Endothelial cell of umbilical vein (primary cell): ENCODE measurements around the gene ADI1. TPM values are rescaled to one million over a fixed set of nuclear protein-coding genes. Genes with fewer than 3 reads are reported as not detected.
A peak's percentile ranks its signal among the peaks of the same experiment; 100 is the strongest.
"Not testable (repeated sequence)": the region's sequence is repeated elsewhere in the genome, so short reads cannot be mapped to it uniquely, and the experiment has no call there.

Experiments used
- BruUV-seq: library from RNA; stranded (reverse); fragments of 400-500 nt; replicated peaks from 2 replicates; lab custom pipeline; 2021; lab: Mats Ljungman, UMichigan
- CTCF ChIA-PET: fragments of 300-600, 350-600 bp; sonication (Branson Sonifier 250); formaldehyde crosslinking; loops from one replicate; lab custom pipeline; 2021; ENCODE audit warnings: antibody characterized with exemption, inconsistent platforms; lab: Charles Lee
- POLR2A ChIA-PET: fragments of 300-600, 350-600 bp; sonication (Branson Sonifier 250); formaldehyde crosslinking; loops from one replicate; lab custom pipeline; 2021; ENCODE audit warnings: antibody characterized with exemption, inconsistent platforms; lab: Charles Lee
- DNase-seq: peaks from one replicate; pipeline ENCODE4 v3.0.0-alpha.2; 2011; ENCODE audit warnings: low read depth, low spot score
- FAIRE-seq: peaks from 2 replicates; lab custom pipeline; 2011; peaks lifted over from hg19 to GRCh38; lab: Jason Lieb, UNC
- H2AFZ ChIP-seq: 2 replicates; pipeline ENCODE4 v1.6.0; 2012; ENCODE audit warnings: low read depth, low read length, control low read depth, inconsistent platforms
- H3K27ac ChIP-seq: 2 replicates; pipeline ENCODE4 v1.5.1; 2011; ENCODE audit warnings: low read depth, mild to moderate bottlenecking, control low read depth, low read length, moderate library complexity; ENCODE audit not compliant: insufficient read depth
- H3K27me3 ChIP-seq, 2 experiments: 2 replicates each; pipeline versions ENCODE4 v1.6.0 to v1.6.1; 2011; ENCODE audit warnings: low read length in 2 of 2, mixed read lengths in 1 of 2; ENCODE audit not compliant: control insufficient read depth in 2 of 2, insufficient read depth in 2 of 2
- H3K36me3 ChIP-seq, 2 experiments: 2 replicates in 1 of 2; 3 replicates in 1 of 2; pipeline ENCODE4 v1.5.1; 2011; ENCODE audit warnings: low read length in 2 of 2, mild to moderate bottlenecking in 1 of 2, moderate library complexity in 1 of 2; ENCODE audit not compliant: control insufficient read depth in 2 of 2, insufficient read depth in 2 of 2; ENCODE audit errors: extremely low read depth in 1 of 2
- H3K4me1 ChIP-seq: 3 replicates; pipeline ENCODE4 v1.5.1; 2011; ENCODE audit warnings: mild to moderate bottlenecking, low read length; ENCODE audit not compliant: control insufficient read depth, insufficient read depth; ENCODE audit errors: extremely low read depth
- H3K4me2 ChIP-seq: 2 replicates; pipeline ENCODE4 v1.6.1; 2011; ENCODE audit warnings: low read length, control low read depth, mixed read lengths; ENCODE audit not compliant: insufficient read depth
- H3K4me3 ChIP-seq, 3 experiments: fragments of 200-600 bp in 1 of 3; sonication (generic), shearing (Covaris generic) in 1 of 3; replicated peaks in 1 of 3; 2 replicates each; pipeline ENCODE4 v1.5.1; 2011 to 2016; ENCODE audit warnings: control low read depth in 3 of 3, low read length in 3 of 3, mild to moderate bottlenecking in 2 of 3, inconsistent platforms in 1 of 3, low read depth in 1 of 3, moderate library complexity in 1 of 3; ENCODE audit not compliant: insufficient read depth in 1 of 3
- H3K79me2 ChIP-seq: 2 replicates; pipeline ENCODE4 v1.6.0; 2012; ENCODE audit warnings: low read length, inconsistent platforms; ENCODE audit not compliant: control insufficient read depth, insufficient read depth
- H3K9ac ChIP-seq: replicated peaks from 2 replicates; pipeline ENCODE3; 2011; ENCODE audit warnings: low read length, control low read depth; ENCODE audit not compliant: insufficient read depth; ENCODE audit errors: extremely low read depth
- H3K9me1 ChIP-seq: replicated peaks from 3 replicates; pipeline ENCODE4 v1.6.0; 2011; ENCODE audit warnings: mild to moderate bottlenecking, low read length; ENCODE audit not compliant: control insufficient read depth, insufficient read depth; ENCODE audit errors: extremely low read depth
- H3K9me3 ChIP-seq: replicated peaks from 2 replicates; pipeline ENCODE4 v1.5.1; 2012; ENCODE audit warnings: low read length, inconsistent platforms; ENCODE audit not compliant: control insufficient read depth, insufficient read depth
- H4K20me1 ChIP-seq: replicated peaks from 2 replicates; pipeline ENCODE3; 2011; ENCODE audit warnings: mild to moderate bottlenecking, low read length; ENCODE audit not compliant: control insufficient read depth, insufficient read depth; ENCODE audit errors: extremely low read depth
- CTCF ChIP-seq, 2 donors: IDR thresholded peaks; 1 replicate in 1 of 2; 2 replicates in 1 of 2; pipeline ENCODE4 v1.5.1; 2011; ENCODE audit warnings: low read length in 2 of 2, mild to moderate bottlenecking in 2 of 2, moderate library complexity in 2 of 2, control low read depth in 1 of 2, inconsistent platforms in 1 of 2, low read depth in 1 of 2; ENCODE audit not compliant: insufficient read depth in 1 of 2; ENCODE audit errors: extremely low read depth in 1 of 2
- EZH2 ChIP-seq: IDR thresholded peaks from 2 replicates; pipeline ENCODE4 v1.6.1; 2012; ENCODE audit warnings: borderline replicate concordance, low read depth, mild to moderate bottlenecking, moderate library complexity, low read length, inconsistent platforms; ENCODE audit not compliant: severe bottlenecking
- FOS ChIP-seq: IDR thresholded peaks from 2 replicates; pipeline ENCODE4 v1.6.1; 2011; ENCODE audit warnings: mild to moderate bottlenecking, low read length, moderate library complexity, borderline replicate concordance; ENCODE audit not compliant: insufficient read depth
- GATA2 ChIP-seq: IDR thresholded peaks from 2 replicates; pipeline ENCODE4 v1.7.0; 2011; ENCODE audit warnings: low read depth, mild to moderate bottlenecking, moderate library complexity, mixed read lengths, low read length; ENCODE audit not compliant: insufficient read length, insufficient read depth
- JUN ChIP-seq: IDR thresholded peaks from 2 replicates; pipeline ENCODE4 v1.6.1; 2011; ENCODE audit warnings: borderline replicate concordance, low read depth; ENCODE audit not compliant: insufficient read length, insufficient read depth
- MAX ChIP-seq: IDR thresholded peaks from 2 replicates; pipeline ENCODE4 v1.6.1; 2011; ENCODE audit not compliant: insufficient read depth, insufficient read length
- MYC ChIP-seq: IDR thresholded peaks from one replicate; pipeline ENCODE4 v1.6.1; 2011; ENCODE audit warnings: mild to moderate bottlenecking, low read depth, low read length
- POLR2A ChIP-seq: IDR thresholded peaks from 2 replicates; pipeline ENCODE4 v1.6.1; 2012; ENCODE audit warnings: low read depth, mild to moderate bottlenecking, control low read depth, low read length
- POLR2AphosphoS5 ChIP-seq: IDR thresholded peaks from 2 replicates; pipeline ENCODE4 v1.6.1; 2012; ENCODE audit warnings: low read depth, mild to moderate bottlenecking, control low read depth, low read length, moderate library complexity; ENCODE audit not compliant: insufficient read depth
- dilution Hi-C: fragments of 300-500 bp; cut with MboI; formaldehyde crosslinking; loops from one replicate; pipeline ENCODE4 v1.15.0; 2019; ENCODE audit warnings: low sequenced_read_pairs; ENCODE audit not compliant: extremely low pct_ligation_motif_present
- intact Hi-C: fragments of 100-400 bp; cut with micrococcal nuclease; formaldehyde crosslinking; loops from one replicate; pipeline ENCODE4 v1.10.0; 2022
- polyA plus RNA-seq, 4 experiments: library from polyadenylated mRNA; depleted of rRNA in 3 of 4; stranded (reverse) in 3 of 4; unstranded in 1 of 4; fragments of >200 nt; gene quantifications; 2 replicates each; pipeline versions ENCODE4 v1.2.1 to v1.2.3, GENCODE V29; 2011 to 2012; ENCODE audit warnings: missing spikeins in 1 of 4
- total RNA-seq: library from RNA; stranded (reverse); gene quantifications from 2 replicates; pipeline ENCODE4 v1.2.3, GENCODE V29; 2021

The ADI1 gene
- total and polyA plus RNA-seq, 2 donors (not counting 3 experiments of a cell fraction or from before 2014, with no cell fraction given) = 38.6 to 49.7 TPM

GRCh38 chr2:3492951-3493614, 26.2 kb downstream of the ADI1 start:
- no peaks in the 10 kb centered on the region for H4K20me1 ChIP-seq
- peak overlapping the region; percentile 7 for H2AFZ ChIP-seq
- FAIRE-seq (no peak), DNase-seq (peak; percentile 70)
- intact Hi-C loops (no loop called here), dilution Hi-C loops (no loop called here)
- no peaks in the 10 kb centered on the region for H3K9me3 ChIP-seq
- H3K9ac ChIP-seq = no peak overlapping the region
- no peaks in the 10 kb centered on the region for H3K27me3 ChIP-seq
- no peaks in the 10 kb centered on the region for H3K9me1 ChIP-seq
- ChIA-PET POLR2A (no interaction called here), CTCF (interaction anchor here (0.6 to 2.8 kb wide), 9 partner anchors 11 to 70 kb away, joined by 3 to 9 read pairs (median 4); no protein-coding TSS in a partner anchor)
- no TSS peak for BruUV-seq
- no peaks in the 10 kb centered on the region for H3K79me2 ChIP-seq
- peaks cover 4% of the 10 kb centered on the region for H3K4me1 ChIP-seq
- H3K4me3 ChIP-seq = no peak overlapping the region
- no peak overlapping the region for H3K27ac ChIP-seq
- H3K36me3 ChIP-seq = peaks cover 3 to 6% of the 10 kb centered on the region in 2 experiments
- no peak overlapping the region for H3K4me2 ChIP-seq
- TF ChIP-seq MAX (no peak), JUN (no peak), GATA2 (no peak), POLR2AphosphoS5 (no peak), MYC (no peak), POLR2A (no peak), CTCF (IDR thresholded peaks at IDR 0.05; ENCODE audit: extremely low read depth in 1 of 2, insufficient read depth in 1 of 2, low read depth in 1 of 2, low read length in 2 of 2) (no peak), FOS (no peak), EZH2 (no peak)

GRCh38 chr2:3492475-3492787, 26.9 kb downstream of the ADI1 start:
- H3K9me3 ChIP-seq, H3K9ac ChIP-seq, H3K27me3 ChIP-seq, H3K4me3 ChIP-seq, BruUV-seq, FAIRE-seq, DNase-seq, H3K4me1 ChIP-seq, H3K4me2 ChIP-seq, POLR2A ChIA-PET, H3K79me2 ChIP-seq, H3K9me1 ChIP-seq, H3K36me3 ChIP-seq, dilution Hi-C loops, H4K20me1 ChIP-seq, H2AFZ ChIP-seq, H3K27ac ChIP-seq, intact Hi-C loops: not testable (repeated sequence)
- CTCF ChIA-PET = interaction anchor here (1.7 to 2.8 kb wide), 2 partner anchors 14 to 30 kb away, joined by 4 to 9 read pairs; no protein-coding TSS in a partner anchor
